DND-41 (cell line): ENCODE measurements around the gene APBB2.

Experiments used
- CTCF ChIP-seq: IDR thresholded peaks from 2 replicates; pipeline ENCODE4 v1.5.1; 2012; ENCODE audit warnings: borderline replicate concordance, low read length, moderate library complexity, mild to moderate bottlenecking; ENCODE audit not compliant: poor library complexity, severe bottlenecking; ENCODE audit errors: extremely low read depth
- EZH2 ChIP-seq: IDR thresholded peaks from 3 replicates; pipeline ENCODE4 v1.6.1; 2012; ENCODE audit warnings: borderline replicate concordance, low read depth, mild to moderate bottlenecking, moderate library complexity, low read length, inconsistent platforms; ENCODE audit not compliant: severe bottlenecking

DNA sequence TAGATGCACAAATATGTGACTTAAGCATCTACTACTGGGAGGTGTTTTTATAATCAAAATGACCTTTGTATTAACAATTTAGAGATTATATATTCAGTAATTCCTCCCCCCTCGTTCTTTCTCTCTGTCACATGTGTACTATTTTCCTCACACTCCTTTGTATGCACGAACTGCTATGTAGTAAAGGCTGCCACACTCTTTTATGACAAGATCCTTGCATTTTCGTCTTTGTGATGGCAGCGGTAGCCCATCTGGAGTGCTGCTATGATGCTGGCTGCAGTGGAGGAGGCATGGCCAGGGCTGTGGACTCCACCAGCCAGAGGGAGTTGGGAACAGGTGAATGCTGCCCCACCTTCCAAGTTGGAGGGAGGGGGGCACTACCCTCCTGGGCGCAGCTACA lies 248.3 kb downstream of the APBB2 start:
- TF ChIP-seq CTCF (no peak), EZH2 (no peak)
